Astrocyte (in vitro differentiated cells and primary cell): ENCODE data around the gene TRPV5.
"Not testable (repeated sequence)": the region's sequence is repeated elsewhere in the genome, so short reads cannot be mapped to it uniquely, and the experiment has no call there.

ENCODE experiments used
- CTCF ChIP-seq: IDR thresholded peaks from 2 replicates; pipeline ENCODE4 v1.5.1; 2011; ENCODE audit warnings: low read depth, mild to moderate bottlenecking, inconsistent platforms, low read length, moderate library complexity; ENCODE audit not compliant: insufficient read depth
- EZH2 ChIP-seq: IDR thresholded peaks from 2 replicates; pipeline ENCODE4 v1.6.1; 2012; ENCODE audit warnings: mild to moderate bottlenecking, low read length, inconsistent platforms; ENCODE audit not compliant: insufficient read depth

- not testable (repeated sequence) for TF ChIP-seq EZH2, CTCF
These were observed 44.9 kb upstream of the TRPV5 start for GRCh38 chr7:142978402-142978801.
